D341Med (cell line): ENCODE results near the gene IRF2.

Experiments used
- DNase-seq: peaks from one replicate; pipeline ENCODE4 v3.0.0; 2012; ENCODE audit warnings: low spot score

The IRF2 gene

DNA sequence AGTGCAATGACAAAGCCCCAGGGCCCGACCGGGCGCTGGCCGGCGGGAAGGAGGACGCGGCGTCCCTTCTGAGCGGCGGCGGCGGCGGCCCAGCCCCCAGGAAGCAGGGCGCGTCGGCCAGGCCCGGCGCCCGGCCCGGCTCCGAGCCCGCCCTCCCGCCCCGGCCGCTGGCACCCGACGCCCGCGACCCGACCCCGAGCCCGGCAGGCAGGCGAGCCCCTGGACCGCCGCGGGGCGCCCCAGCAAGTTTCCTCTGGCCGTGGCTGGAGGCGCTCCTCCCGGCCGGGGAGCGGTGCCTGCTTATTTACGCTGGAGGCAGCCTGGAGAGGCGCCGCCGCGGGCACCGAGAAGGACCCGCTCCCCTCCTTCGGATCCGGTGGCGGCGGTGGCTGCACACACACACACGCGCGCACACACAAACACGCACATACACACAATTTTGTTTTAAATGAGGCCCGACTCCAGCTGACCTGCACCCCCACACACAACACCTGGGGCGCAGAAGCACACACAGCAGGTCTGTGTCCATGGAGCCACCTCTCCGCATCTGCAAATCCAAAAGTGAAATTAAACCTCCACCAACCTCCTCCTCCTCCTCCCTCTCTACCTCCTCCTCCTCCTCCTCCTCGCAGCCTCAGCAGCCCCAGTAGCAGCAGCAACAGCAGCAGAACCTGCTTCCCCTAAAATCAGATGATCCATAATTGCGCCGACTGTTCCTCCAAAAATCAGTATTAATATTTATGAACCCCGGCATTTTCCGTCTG, 669 bp downstream of the IRF2 start:
- DNase-seq = peak; percentile 79

DNA sequence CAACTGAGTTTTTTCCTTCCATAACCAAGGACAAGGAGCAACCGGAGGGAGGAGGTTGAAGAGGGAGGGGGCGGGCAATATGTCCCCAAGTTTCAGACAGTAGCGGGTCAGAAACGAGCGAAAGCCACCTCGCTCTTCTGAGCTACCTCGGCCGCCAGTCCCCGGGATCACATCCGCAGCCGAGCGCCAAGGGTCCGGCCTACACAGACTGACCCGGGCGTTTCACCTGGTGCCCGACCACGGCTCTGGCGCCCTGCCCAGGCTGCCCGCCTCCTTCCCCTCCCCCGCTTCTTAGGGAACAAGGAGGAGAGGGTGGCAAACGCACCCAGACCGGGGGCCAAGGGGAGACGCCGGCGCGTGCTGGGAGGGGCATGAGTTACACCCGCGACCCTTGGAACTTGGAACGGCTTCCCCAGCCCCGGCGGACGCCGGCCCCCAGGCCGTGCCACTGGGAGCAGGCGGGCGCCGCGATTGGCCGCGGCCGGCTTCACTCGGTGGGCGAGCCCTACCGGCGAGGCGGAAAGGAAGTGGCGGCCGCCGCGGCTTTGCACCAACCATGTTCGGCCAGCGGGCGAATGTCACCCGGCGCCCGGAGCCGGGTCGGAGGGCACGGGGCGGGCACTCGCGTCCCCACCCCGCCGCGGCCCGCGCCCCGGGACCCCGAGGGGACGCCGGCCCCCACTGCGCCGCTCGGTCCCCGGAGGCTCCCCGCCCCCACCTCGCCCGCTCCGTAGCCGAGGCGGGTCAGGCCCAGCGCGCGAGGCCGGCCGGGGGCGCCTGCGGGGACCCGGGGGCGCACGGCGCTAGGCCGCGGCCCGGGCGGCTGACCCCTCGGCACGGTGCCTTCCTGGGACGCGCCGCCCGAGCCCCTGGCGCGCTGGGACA, 1.5 kb downstream of the IRF2 start:
- peak; percentile 88 for DNase-seq

DNA sequence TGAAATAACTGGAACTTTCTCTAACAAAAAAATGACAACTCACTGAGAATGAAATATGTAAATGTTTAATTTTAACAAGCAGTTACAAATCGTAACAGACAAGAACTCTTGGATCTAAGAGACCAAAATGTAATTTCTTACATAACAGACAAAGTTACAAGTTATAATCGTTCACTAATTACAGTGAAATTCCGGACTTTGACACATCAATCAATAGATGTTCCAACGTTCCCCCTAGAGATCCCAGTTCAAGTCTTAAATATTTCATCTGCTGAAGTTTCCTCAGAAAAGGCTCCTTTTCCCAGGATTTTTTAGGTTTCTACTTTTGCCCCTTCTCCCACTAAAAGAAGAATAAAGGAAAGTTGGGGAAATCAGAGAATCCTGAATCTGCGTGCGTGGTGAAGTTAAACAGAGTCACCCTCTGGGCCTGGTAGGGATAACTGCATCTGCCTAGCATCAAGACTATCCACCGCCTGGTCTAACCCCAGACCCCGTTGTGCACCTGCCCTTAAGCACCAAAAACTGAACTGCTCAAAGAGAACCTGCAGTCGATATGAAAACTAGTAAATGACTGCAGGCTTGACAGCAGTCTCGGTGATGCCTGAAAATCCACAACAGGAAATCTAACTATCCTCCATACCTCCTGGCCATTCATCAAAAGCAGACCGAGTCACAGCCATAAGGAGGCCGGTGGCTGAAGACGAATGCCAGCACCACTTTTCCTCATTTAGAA, 2.3 kb downstream of the IRF2 start:
- no peak for DNase-seq

DNA sequence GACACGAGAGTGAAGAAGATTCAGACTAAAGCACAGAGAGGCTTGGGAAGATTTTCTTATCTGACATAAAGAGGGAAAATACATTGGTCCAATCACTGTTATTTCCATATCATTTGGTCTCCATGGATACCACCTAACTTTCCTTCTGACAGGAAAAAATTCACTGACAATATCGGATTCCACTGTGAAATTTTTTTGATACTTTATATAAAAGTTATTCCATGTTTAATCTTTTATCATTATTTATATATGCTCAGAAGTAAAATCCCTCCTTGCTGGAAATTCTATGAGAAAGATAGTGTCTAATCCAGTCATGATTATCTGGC, 3.6 kb downstream of the IRF2 start:
- DNase-seq = no peak

DNA sequence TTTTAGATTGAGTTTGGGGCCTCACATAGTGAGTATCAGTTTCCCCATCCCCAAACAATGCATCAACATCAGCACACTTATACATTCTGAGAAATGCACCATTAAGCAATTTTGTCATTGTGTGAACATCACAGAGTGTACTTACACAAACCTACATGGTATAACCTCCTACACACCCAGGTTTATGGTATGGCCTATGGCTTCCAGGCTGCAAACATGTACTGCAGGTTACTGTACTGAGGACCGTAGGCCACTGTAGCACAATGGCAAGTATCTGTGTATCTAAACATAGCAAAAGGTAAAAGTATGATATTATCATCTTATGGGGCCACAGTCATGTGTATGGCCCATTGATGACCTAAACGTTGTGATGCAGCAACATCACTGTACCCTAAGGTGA, 7.7 kb downstream of the IRF2 start:
- no peak for DNase-seq

DNA sequence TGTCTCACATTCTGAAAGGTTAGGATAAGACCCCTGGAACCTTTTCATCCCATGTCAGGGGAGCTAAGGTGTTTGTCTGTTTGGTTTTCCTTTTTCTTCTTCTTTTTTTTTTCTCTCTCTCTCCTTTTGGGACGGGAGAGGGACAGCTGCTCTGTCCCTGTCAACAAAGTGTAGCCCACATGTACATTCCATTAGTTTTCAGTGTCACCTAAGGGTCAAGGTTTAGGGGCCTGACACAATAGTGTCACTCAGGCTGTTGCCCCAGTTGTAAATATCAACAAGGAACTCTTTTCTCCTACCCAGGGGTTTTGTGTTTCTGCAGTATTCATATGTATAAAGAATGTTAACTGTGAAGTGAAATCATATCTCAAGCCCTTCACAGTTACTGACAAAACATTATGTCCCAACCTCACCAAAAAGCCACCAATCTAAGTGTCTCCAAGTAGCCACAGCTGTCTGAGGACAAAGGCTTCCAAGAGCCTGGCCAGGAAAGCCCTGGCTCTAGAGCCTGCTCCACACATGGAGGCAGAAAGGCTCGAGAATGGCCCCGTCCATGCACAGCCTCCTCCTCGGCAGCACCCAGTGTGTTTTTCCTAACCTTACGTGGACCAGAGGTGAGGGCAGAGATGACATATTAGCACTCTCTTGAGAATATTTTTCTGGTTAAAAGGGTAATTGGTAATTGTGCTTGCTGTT, 9.4 kb downstream of the IRF2 start:
- no peak for DNase-seq

DNA sequence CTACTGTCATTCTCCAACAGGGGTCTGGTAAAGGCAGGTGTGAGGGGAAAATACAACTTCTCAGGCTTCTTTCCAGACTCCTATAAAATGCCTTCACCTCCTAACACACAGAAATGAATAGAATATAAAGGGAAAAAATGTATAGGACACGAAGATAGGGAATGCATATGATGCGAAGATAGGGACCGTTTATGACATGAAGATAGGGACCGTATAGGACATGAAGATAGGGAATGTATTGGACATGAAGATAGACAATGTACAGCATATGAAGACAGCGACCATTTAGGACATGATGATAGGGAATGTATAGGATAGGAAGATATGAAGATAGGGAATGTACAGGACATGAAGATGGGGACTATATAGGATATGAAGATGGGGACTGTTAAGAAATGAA, 10.5 kb downstream of the IRF2 start:
- DNase-seq = no peak

DNA sequence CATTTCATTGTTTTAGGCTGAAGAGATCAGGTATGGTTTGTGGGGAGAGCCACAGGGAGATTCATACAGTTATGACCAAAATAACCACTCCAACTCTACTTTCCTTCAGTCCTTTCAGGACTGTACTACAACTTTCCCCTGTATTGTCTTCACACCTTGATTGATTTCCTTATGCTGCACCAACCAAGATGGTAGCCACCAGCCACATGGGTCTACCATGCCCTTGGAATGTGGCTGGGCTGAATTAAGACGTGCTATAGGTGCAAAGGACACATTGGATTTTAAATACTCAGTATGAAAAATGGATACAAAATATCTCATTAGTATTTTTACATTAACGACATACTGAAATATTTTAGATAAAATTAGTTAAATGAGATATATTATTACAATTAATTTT, 11.2 kb downstream of the IRF2 start:
- DNase-seq = no peak

DNA sequence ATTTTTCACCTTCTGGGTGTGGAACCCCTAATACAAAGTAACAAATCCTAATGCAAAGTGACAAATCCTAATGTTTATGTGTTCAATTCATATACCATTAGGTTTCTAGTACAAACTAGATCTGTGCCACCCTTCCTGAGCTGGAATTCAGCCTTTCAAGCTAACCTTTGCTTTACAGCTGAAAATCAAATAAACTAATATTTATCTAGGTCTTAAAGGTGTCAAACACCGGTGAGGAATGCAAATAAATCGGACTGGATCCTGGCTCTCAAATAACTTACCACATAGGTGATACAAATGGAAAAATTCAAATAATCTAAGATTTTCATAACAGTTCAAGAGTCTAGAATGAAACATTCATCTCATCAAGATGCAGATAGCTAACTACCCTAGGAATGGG, 11.6 kb downstream of the IRF2 start:
- DNase-seq = no peak

DNA sequence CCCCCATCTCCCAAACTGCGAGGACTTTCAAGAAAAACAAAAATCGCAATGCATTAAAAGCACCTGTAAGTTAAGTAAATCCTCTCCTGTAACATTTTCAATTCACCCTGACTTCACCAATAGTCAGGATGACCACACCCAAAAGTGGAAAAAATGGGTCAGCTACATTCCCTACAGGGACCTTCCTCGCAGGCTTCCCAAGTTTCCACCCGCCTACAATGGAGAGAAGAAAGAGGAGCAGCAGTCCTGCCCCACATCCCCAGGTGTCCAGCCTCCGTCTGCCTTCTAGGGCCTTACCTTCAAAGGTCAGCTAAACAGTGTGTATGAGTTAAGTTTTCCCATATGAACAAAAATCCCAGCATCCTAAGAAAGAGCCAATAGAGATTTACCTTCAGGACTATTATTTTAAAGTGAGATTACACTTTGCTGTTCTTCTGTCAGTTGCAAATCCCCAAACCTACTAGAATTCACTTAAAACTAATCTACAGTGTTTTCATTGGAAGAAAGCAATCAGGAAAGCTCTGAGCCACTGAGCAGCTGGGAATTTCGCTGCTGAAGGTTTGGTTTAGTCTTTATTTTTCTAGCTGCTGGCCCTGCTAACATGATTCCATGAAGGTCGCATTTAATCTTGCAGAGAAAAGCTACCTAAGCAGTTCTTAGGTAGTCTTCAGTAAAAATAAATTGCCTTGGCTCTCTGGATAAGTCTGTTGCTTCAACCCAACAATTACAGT, 12.5 kb downstream of the IRF2 start:
- DNase-seq = no peak

DNA sequence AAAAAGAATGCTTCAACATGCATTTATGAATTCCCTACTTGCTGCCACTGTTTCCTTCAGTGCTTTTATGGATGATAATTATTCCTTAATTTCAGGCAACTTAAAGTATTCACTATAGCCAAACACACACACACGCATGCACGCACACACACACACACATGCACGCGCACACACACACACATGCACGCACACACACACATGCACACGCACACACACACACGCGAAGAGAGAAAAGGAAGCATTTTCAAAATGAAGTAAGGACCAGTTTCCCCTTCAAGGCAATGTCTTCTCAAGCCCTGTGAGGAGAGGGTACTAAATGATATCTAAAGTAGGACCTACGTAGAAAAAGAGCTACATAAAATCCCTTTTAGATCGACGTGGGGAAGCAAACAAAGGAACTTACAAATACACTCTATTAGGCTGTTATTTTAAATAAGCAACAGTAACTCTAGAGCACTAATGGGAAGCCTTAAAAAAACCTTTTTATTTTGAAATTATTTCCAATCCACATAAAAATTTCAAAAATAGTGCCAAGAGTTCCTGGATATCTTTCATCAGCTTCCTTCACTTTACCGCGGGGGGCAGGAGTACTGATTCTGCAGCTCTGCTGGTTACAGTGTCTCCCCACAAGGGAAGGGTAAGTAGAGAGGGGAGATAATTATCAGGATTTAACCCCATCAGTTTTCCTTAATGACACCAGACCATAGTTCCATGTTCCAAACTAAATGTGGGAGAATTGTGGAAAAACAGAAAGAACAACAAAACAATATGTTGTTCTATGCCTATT, 13.7 kb downstream of the IRF2 start:
- no peak for DNase-seq

DNA sequence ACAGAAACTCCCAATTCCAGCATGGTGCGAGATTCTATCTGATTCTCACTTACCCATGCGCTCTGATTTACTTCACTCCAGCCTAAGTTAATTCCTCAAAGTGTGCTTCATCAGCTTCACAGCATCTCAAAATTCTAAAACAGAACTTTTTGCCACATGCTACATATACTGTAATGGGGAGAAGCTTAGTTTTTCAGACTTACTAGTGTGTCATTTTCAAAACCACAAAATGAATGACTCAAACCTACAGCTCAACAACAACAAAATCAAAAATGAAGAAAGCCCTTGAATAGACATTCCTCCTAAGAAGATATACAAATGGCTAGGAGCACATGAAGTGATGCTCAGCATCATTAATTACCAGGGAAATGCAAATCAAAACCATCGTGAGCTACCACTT, 14.9 kb downstream of the IRF2 start:
- no peak for DNase-seq

DNA sequence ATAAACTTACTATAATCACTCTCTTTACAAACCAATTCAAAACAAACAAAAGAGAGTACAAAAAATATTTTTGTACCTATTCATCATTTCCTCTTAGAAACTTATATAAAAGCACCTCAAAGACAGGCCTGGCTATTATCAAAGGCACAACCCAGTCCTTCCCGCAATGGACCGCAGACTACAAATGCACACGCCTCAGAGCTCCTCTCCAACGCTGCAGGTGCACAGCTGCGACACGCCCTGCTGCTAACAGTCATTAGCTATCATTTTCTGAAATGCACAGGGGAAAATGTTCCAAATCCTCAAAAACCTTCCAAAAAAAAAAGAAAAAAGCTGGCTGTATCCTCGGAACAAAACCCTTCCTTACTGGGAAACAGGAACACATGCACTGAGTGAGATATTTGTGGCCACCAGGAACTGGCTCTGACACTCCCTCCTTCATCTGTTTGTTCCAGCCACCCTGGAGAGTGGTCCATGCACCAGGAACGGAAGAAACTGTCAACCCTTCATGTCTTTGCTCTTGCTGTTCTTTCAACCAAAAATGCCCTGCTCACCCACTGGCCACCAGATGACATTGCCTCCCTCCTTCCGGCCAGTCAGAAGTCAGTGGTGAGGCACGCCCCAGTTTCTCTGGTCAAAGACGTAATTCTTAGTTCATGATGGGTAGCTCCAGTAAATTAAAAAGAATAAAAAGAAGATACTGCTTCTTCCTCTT, 16.7 kb downstream of the IRF2 start:
- DNase-seq = no peak

DNA sequence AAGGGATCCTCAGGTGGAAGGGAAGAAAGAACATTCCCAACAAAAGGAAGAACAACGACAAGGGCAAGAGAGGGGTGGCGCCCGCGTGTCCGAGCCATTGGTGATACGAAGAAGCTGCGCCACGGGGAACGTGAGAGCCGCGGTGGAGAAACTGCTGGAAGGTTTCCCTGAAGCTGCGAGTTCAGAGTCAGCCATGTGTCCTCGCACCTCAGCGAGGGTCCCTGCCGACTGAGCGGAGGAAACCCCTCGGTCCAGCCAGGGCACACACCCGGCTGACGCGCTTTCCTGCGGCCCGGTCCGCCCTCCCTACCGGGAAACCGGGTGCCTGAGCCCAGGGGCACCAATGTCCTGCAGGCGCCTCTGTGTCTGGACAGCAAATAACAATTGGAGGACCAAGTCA, 18.0 kb downstream of the IRF2 start:
- no peak for DNase-seq

DNA sequence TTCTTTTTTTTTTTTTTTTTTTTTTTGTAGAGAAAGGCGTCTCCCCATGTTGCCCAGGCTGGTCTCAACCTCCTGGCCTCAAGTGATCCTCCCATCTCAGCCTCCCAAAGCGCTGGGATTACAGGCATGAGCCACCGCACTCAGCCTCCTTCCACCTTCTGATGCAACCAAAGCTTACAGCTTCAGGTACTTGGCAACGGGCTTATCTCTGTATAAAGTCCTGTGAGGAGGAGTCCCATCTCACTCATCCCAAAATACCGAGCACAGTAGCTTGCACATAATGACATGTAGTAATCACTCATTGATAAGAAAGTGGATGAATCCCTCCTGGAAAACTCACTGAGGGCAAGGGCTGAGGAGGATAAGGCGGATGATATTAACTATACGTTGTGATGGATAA, 19.1 kb downstream of the IRF2 start:
- no peak for DNase-seq

DNA sequence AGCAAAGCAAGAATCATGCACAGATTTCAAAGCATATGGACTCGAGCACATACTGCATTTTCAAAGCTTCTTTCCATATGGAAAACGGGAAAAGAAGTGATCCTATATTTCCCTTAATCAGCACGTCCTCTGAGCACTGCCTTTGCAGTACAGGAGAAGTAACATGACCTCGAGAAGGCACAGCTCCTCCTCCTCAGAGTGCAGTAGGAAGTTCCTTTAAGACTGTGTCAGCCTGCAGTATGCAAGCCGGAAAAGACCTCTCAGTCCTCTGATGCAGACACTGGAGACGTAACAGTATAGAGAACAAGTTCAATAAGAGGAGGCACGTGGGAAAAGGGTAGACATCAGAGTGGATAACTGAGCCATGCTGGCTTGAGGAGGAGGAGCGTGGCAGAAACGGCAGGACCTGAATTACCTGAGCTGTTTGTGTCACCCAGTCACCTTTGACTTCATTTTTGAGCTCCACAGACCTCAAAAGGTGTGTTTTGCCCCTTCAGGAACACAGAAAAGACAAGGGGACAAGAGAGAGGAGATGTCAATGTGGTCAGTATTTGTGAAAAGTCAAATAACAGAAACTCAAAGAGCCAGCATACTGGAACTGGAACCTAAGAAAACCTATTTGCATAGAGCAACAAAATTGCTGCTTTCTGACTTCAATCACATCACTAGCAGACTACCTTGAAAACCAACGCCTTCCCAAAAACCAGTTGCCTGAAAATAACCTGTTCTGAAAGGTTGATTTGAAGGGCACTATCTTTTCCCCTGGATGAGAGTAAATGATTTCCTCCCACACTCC, 20.8 kb downstream of the IRF2 start:
- no peak for DNase-seq

DNA sequence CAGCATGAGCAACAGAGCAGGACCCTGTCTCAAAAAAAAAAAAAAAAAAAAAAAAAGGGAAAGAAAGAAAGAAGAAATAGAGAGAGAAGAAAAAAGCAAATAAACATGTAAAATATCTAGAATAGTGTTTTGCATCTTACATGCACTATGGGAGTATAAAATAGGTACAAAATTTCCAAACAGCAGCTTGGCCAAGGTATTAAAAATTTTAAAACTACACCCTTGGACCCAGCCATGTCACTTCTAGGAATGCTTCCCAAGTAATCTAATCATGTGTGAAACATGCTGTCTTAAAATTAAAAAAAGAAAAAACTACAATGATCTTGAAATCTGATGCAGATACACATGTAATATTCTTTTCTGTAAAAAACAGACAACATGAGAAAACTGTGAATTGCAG, 21.6 kb downstream of the IRF2 start:
- DNase-seq = no peak

DNA sequence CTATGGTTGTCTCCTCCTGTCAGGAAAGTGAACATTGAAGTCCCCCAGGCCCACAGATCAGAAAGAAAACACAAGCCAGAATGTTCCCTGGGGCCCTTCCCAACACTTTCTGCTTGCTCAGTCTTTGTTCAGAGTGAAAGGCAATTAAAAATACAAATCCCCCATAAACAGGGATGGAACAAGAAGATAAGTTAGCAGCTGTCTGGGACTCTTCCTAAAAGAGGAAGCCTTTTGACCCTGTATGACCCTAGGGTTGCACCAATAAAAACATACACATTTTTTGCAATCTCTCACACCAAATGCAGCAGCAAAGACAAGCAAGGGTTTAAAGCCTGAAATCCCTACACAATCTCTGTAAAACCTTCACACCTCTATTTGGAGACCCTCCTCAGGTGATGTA, 22.6 kb downstream of the IRF2 start:
- no peak for DNase-seq
